Left ventricle myocardium inferior (tissue), 1 donor: ENCODE results near the gene P3H2. TPM values are rescaled to one million over a fixed set of nuclear protein-coding genes. Genes with fewer than 3 reads are reported as not detected.

Experiments used
- DNase-seq: peaks from one replicate; pipeline ENCODE4 v3.0.0-alpha.2; 2020
- H3K27ac ChIP-seq: fragments of 200-600 bp; replicated peaks from 2 replicates; pipeline ENCODE4 v1.8.0; 2021
- H3K27me3 ChIP-seq: fragments of 200-600 bp; 2 replicates; pipeline ENCODE4 v1.8.0; 2021; ENCODE audit warnings: low read depth
- H3K36me3 ChIP-seq: fragments of 200-600 bp; 2 replicates; pipeline ENCODE4 v1.8.0; 2021
- H3K4me1 ChIP-seq: fragments of 200-600 bp; 2 replicates; pipeline ENCODE4 v1.8.0; 2021
- H3K4me3 ChIP-seq: fragments of 200-600 bp; 2 replicates; pipeline ENCODE4 v1.8.0; 2021; ENCODE audit warnings: mild to moderate bottlenecking, moderate library complexity
- H3K9me3 ChIP-seq: fragments of 200-600 bp; replicated peaks from 2 replicates; pipeline ENCODE4 v1.8.0; 2021
- intact Hi-C: fragments of 100-400 bp; cut with micrococcal nuclease; formaldehyde crosslinking; loops from one replicate; pipeline ENCODE4 v1.11.0; 2022
- total RNA-seq: library from RNA; stranded (reverse); fragmentation: NEBNext Ultra II Directional; extraction: Animal tissue kit (Norgen Biotek cat#: 25700); gene quantifications from one replicate; pipeline ENCODE4 v1.2.1, GENCODE V29; 2021
- TF ChIP-seq, protein P1 (sequence below): fragments of 200-600 bp; IDR thresholded peaks from 2 replicates; pipeline ENCODE4 v1.8.0; 2021; ENCODE audit warnings: antibody characterized with exemption, mild to moderate bottlenecking, borderline replicate concordance
- donor health status: DM: no; HTN: yes; CAD: no; lungs with severe emphysema.

P3H2 gene
- total RNA-seq, 1 donor from 2014 or later: 0.82 TPM

DNA sequence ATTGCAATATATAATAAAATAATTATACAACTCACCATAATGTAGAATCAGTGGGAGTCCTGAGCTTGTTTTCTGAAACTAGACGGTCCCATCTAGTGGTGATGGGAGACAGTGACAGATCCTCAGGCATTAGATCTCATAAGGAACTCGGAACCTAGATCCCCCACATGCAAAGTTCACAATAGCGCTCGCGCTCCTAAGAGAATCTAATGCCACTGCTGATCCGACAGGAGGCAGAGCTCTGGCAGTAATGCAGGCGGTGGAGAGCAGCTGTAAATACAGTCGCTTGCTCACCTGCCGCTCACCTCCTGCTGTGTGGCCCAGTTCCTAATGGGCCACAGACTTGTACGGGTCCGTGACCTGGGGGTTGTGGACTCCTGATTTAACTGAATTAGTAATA is 87.8 kb downstream of the P3H2 start:
- H3K9me3 ChIP-seq: no peaks in the 10 kb centered on the region
- intact Hi-C loops: no loop called here
- H3K27ac ChIP-seq: no peak overlapping the region
- no peaks in the 10 kb centered on the region for H3K27me3 ChIP-seq
- no peak overlapping the region for H3K4me3 ChIP-seq
- no peak for DNase-seq
- H3K4me1 ChIP-seq: no peaks in the 10 kb centered on the region
- H3K36me3 ChIP-seq: no peaks in the 10 kb centered on the region
- TF ChIP-seq, protein P1, sequence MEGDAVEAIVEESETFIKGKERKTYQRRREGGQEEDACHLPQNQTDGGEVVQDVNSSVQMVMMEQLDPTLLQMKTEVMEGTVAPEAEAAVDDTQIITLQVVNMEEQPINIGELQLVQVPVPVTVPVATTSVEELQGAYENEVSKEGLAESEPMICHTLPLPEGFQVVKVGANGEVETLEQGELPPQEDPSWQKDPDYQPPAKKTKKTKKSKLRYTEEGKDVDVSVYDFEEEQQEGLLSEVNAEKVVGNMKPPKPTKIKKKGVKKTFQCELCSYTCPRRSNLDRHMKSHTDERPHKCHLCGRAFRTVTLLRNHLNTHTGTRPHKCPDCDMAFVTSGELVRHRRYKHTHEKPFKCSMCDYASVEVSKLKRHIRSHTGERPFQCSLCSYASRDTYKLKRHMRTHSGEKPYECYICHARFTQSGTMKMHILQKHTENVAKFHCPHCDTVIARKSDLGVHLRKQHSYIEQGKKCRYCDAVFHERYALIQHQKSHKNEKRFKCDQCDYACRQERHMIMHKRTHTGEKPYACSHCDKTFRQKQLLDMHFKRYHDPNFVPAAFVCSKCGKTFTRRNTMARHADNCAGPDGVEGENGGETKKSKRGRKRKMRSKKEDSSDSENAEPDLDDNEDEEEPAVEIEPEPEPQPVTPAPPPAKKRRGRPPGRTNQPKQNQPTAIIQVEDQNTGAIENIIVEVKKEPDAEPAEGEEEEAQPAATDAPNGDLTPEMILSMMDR: no peak

DNA sequence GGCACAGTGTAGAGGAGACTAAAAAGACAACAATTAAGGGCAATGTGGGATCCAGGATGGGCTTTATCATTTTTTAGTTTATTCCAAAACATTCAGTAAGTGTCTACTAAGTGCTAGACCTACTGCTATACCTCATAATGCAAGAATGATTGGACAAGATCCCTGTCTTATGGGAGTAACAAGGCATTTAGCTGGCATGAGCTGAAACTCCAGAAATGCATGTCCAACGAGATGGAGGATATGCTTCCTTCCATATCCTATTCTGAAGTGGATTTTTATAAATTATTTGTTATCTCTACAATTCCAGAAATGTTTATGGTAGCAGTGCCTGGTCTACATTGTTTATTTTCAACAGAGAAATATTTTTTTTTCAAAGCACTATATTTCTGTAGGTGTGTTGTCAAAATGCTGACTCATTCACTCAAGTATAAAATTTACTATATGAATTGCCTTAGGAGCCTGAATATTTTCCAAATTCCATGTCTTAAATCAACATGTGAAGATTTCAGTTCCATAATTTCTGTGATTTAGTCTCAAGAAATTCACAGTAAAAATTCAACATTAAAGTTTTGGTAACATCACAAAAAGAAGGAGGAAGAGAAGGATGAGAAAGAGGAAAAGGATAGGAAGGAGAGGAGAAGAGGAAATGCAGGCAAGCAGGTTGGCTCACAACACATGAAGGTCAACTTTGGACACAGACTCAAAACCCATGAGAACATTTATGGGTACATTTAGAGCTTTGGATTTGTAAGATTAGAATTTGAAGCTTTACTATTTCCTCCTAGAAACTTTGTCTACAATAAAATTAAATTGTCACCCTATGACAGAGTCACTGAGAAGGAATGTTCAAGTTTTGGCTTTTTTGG is 88.6 kb downstream of the P3H2 start:
- no peaks in the 10 kb centered on the region for H3K9me3 ChIP-seq
- TF ChIP-seq, protein P1: no peak
- H3K4me1 ChIP-seq: no peaks in the 10 kb centered on the region
- H3K4me3 ChIP-seq: no peak overlapping the region
- H3K36me3 ChIP-seq: no peaks in the 10 kb centered on the region
- intact Hi-C loops: no loop called here
- H3K27me3 ChIP-seq: no peaks in the 10 kb centered on the region
- H3K27ac ChIP-seq: no peak overlapping the region
- no peak for DNase-seq

DNA sequence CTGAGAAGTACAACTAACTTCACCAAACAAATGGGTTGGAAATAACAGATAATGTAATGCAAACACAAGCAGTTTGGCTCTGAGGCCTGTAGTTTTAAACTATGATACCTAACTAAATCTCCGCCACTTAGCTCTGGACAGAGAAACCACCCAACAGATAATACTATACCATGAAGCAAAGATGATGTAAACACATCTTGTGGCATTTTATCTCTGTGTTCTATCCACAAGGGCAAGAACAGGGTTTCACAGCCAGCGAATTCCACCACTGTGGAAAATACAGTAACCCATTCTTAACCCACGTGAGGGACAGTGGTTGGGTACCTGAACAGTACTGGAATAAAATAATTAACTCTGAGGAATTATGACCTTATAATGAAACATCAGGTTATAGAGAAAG is 93.6 kb downstream of the P3H2 start:
- Histone ChIP-seq H3K4me3 (no peak overlapping the region), H3K27ac (no peak overlapping the region), H3K36me3 (no peaks in the 10 kb centered on the region), H3K27me3 (no peaks in the 10 kb centered on the region), H3K4me1 (no peaks in the 10 kb centered on the region), H3K9me3 (no peaks in the 10 kb centered on the region)
- no peak for DNase-seq
- TF ChIP-seq, protein P1: no peak
- intact Hi-C loops: no loop called here

DNA sequence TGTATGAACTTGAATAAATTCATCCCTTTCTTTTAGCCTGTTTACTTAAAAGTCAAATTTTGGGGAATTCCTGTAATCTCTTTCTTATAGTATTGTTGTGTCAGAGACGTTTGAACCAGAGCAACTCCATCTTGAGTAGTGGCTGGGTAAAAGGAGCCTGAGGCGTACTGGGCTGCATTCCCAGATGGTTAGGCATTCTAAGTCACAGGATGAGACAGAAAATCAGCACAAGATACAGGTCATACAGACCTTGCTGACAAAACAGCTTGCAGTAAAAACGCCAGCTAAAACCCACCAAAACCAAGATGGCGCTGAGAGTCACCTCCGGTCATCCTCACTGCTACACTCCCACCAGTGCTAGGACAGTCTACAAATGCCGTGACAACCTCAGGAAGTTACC is 94.5 kb downstream of the P3H2 start:
- intact Hi-C loops: no loop called here
- H3K36me3 ChIP-seq: no peaks in the 10 kb centered on the region
- no peak overlapping the region for H3K27ac ChIP-seq
- no peaks in the 10 kb centered on the region for H3K4me1 ChIP-seq
- H3K27me3 ChIP-seq: no peaks in the 10 kb centered on the region
- H3K4me3 ChIP-seq: no peak overlapping the region
- H3K9me3 ChIP-seq: no peaks in the 10 kb centered on the region
- TF ChIP-seq, protein P1: no peak
- no peak for DNase-seq

DNA sequence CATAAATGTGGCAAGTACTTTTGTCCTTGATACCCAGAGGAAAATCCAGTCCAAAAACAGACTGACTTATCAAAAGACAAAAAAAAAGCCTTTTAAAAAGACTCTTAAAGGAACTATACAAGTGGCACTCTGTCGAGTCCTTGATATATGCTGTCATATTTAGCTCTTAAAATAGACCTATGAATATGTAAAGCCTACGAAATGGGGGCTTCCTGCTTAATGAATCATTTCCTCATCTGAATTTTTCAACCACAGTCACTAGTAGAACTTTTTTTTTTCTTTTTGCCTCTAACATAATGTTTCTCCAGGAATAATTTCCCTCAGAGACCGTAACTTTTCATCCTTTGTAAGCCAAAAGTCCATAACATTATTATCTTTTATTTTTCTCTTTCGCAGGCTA is 95.8 kb downstream of the P3H2 start:
- no peak overlapping the region for H3K27ac ChIP-seq
- no peak overlapping the region for H3K4me3 ChIP-seq
- H3K9me3 ChIP-seq: no peaks in the 10 kb centered on the region
- TF ChIP-seq, protein P1: no peak
- DNase-seq: no peak
- no peaks in the 10 kb centered on the region for H3K4me1 ChIP-seq
- H3K36me3 ChIP-seq: no peaks in the 10 kb centered on the region
- intact Hi-C loops: no loop called here
- no peaks in the 10 kb centered on the region for H3K27me3 ChIP-seq
